Left ventricle myocardium inferior (tissue), 1 donor: Measurements from ENCODE around the gene NFKBIL1. TPM values are rescaled to one million over a fixed set of nuclear protein-coding genes. Genes with fewer than 3 reads are reported as not detected.
A peak's percentile ranks its signal among the peaks of the same experiment; 100 is the strongest.
"Not testable (repeated sequence)": the region's sequence is repeated elsewhere in the genome, so short reads cannot be mapped to it uniquely, and the experiment has no call there.

Experiments
- DNase-seq: peaks from one replicate; pipeline ENCODE4 v3.0.0-alpha.2; 2020
- H3K27ac ChIP-seq: fragments of 200-600 bp; replicated peaks from 2 replicates; pipeline ENCODE4 v1.8.0; 2021
- H3K27me3 ChIP-seq: fragments of 200-600 bp; 2 replicates; pipeline ENCODE4 v1.8.0; 2021; ENCODE audit warnings: low read depth
- H3K36me3 ChIP-seq: fragments of 200-600 bp; 2 replicates; pipeline ENCODE4 v1.8.0; 2021
- H3K4me1 ChIP-seq: fragments of 200-600 bp; 2 replicates; pipeline ENCODE4 v1.8.0; 2021
- H3K4me3 ChIP-seq: fragments of 200-600 bp; 2 replicates; pipeline ENCODE4 v1.8.0; 2021; ENCODE audit warnings: mild to moderate bottlenecking, moderate library complexity
- H3K9me3 ChIP-seq: fragments of 200-600 bp; replicated peaks from 2 replicates; pipeline ENCODE4 v1.8.0; 2021
- intact Hi-C: fragments of 100-400 bp; cut with micrococcal nuclease; formaldehyde crosslinking; loops from one replicate; pipeline ENCODE4 v1.11.0; 2022
- long read RNA-seq: library from polyadenylated mRNA; unstranded; transcript quantifications from one replicate; pipeline ENCODE4 v2.0.0, GENCODE V29; 2021
- total RNA-seq: library from RNA; stranded (reverse); fragmentation: NEBNext Ultra II Directional; extraction: Animal tissue kit (Norgen Biotek cat#: 25700); gene quantifications from one replicate; pipeline ENCODE4 v1.2.1, GENCODE V29; 2021
- TF ChIP-seq, protein P1 (sequence below): fragments of 200-600 bp; IDR thresholded peaks from 2 replicates; pipeline ENCODE4 v1.8.0; 2021; ENCODE audit warnings: antibody characterized with exemption, mild to moderate bottlenecking, borderline replicate concordance
- donor health status: DM: no; HTN: yes; CAD: no; lungs with severe emphysema.

The NFKBIL1 gene, protein sequence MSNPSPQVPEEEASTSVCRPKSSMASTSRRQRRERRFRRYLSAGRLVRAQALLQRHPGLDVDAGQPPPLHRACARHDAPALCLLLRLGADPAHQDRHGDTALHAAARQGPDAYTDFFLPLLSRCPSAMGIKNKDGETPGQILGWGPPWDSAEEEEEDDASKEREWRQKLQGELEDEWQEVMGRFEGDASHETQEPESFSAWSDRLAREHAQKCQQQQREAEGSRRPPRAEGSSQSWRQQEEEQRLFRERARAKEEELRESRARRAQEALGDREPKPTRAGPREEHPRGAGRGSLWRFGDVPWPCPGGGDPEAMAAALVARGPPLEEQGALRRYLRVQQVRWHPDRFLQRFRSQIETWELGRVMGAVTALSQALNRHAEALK
- 11.5 TPM for total RNA-seq
- long read RNA-seq, transcript NFKBIL1-203 (4 exons, 1,478 nt) = major isoform, 17 of 21 reads
- long read RNA-seq, partial matches to known transcripts = 2 of 21 reads
- long read RNA-seq, other reads (novel, unspliced or antisense) = 0 of 21 reads

DNA sequence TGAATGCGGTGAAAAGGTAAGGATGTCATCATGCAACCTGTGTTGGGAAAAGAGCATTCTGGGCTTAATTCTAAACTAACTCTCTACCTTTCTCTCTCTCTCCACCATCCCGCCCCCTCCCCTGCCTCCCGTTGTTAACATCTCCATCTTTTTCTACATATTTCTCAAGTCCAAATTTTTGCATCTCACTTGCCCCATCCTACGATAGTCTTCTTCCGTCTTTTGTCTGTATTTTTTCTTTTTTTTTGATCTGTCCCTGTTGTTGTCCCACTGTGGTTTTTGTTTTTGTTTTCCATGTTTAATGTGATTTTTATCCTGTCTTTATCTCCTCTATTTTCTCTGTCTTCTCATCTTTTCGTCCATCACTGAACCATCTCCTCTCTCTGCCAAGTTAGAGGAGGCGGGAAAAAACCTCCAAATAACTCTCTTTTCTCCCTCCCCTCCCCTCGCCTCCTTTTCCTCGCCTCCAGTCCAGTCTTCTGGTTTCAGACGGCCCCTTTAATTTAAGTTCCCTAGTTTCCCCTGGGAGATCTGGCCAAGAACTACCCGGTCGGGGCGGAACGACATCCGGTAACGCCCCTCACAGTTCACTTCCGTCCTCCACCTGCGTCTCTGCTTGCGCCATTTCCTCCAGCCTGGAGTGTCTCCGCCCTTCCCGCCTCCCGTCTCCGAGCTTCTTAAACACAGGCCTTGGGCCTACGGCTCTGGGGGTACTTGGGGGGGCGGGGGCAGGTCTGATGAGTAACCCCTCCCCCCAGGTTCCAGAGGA lies at the start of gene NFKBIL1:
TSS of gene NFKBIL1 (plus strand) at position 651 of the 769 bp plus-strand sequence. CDS start at position 738, 87 bp downstream.
- no peaks in the 10 kb centered on the region for H3K9me3 ChIP-seq
- peak within 1 kb of the TSS; percentile 70 for H3K4me3 ChIP-seq
- TF ChIP-seq, protein P1, sequence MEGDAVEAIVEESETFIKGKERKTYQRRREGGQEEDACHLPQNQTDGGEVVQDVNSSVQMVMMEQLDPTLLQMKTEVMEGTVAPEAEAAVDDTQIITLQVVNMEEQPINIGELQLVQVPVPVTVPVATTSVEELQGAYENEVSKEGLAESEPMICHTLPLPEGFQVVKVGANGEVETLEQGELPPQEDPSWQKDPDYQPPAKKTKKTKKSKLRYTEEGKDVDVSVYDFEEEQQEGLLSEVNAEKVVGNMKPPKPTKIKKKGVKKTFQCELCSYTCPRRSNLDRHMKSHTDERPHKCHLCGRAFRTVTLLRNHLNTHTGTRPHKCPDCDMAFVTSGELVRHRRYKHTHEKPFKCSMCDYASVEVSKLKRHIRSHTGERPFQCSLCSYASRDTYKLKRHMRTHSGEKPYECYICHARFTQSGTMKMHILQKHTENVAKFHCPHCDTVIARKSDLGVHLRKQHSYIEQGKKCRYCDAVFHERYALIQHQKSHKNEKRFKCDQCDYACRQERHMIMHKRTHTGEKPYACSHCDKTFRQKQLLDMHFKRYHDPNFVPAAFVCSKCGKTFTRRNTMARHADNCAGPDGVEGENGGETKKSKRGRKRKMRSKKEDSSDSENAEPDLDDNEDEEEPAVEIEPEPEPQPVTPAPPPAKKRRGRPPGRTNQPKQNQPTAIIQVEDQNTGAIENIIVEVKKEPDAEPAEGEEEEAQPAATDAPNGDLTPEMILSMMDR = no peak
- intact Hi-C loops = loop anchor here (1.0 kb wide), 1 partner anchor 51 kb away; no protein-coding TSS in a partner anchor
- H3K27ac ChIP-seq = peak within 1 kb of the TSS; percentile 93
- peak; percentile 97 for DNase-seq
- peaks cover 27% of the 10 kb centered on the region for H3K36me3 ChIP-seq
- H3K27me3 ChIP-seq = no peaks in the 10 kb centered on the region
- H3K4me1 ChIP-seq = peaks cover 42% of the 10 kb centered on the region

DNA sequence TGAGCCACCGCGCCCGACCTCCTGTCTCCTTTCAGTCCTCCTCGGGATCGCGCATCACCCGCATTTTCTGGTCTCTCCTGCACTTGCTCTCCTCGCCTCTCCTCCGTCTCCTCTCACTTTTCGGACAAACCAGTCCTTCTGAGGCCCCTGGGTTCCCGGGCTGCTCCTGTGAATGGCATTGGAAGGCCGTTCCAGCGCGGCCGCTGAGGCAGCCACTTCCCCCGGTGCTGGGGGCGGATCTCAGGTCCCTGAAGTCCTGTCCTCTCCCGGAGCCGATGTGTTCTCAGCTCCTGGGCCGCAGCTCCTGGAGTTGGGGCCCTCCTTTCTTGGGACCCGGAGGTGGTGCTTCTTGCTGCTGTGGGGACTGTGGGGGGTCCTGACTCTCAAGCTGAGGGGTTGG lies 48.7 kb upstream of the NFKBIL1 start:
- Histone ChIP-seq H3K27me3 (peaks cover 42% of the 10 kb centered on the region), H3K9me3 (peaks cover 7% of the 10 kb centered on the region), H3K4me3 (peak overlapping the region; percentile 74), H3K27ac (no peak overlapping the region), H3K4me1 (peaks cover 32% of the 10 kb centered on the region), H3K36me3 (no peaks in the 10 kb centered on the region)
- TF ChIP-seq, protein P1 = no peak
- intact Hi-C loops = no loop called here
- no peak for DNase-seq

DNA sequence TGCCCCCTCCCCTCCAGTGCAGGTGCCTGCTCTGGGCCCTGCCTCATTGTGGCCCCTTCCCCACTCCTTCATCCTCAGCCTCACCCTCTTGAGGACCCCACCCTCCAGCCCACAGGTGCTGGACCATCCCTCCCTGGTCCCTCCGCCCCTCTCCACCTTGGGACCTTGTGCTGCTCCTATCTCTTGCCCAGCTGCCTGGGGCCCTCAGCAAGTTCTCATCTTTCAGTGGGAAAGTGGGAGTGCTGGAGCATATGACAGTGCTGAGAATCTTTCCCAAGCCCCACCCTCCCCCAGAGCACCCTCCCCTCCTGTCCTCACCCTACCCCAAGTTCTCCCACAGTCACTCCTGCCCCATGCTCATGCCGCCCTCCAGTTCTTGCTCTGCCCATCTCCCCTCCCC lies 47.8 kb upstream of the NFKBIL1 start:
- H3K9me3 ChIP-seq, intact Hi-C loops, H3K4me3 ChIP-seq, H3K27ac ChIP-seq, DNase-seq, H3K36me3 ChIP-seq: not testable (repeated sequence)
- Histone ChIP-seq H3K4me1 (peaks cover 23% of the 10 kb centered on the region), H3K27me3 (peaks cover 42% of the 10 kb centered on the region)

DNA sequence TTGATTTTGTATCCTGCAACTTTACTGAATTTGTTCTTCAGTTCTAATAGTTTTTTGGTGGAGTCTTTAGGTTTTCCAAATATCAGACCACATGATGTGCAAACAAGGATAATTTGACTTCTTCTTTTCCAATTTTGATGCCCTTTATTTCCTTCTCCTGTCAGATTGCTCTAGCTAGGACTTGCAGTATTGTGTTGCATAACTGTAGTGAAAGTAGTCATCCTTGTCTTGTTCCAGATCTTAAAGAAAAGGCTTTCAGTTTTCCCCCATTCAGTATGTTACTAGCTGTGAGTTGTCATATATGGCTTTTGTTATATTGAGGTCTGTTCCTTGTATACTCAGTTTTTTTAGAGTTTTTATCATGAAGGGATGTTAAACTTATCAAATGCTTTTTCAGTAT lies 44.8 kb upstream of the NFKBIL1 start:
- peaks cover 48% of the 10 kb centered on the region for H3K27me3 ChIP-seq
- TF ChIP-seq, protein P1 = no peak

DNA sequence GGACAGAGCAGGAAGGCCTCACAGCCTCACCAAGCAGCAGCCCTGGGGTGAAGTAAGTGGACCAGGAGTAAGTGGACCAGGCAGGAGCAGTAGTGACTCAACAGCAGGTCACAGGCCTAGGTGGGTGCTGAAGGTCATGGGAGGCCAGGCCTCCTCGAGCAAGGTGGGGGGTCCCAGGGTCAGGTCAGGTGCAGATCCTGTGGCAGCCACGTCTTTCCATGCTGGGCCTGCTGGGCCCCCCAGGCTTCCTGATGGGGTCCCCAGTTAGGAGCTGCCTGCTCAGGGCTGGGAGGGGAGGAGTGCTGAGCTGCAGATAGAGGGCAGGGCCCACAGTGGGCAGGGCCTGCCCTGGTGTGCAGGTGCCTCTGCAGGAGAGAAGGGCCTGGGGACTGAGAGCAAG lies 38.4 kb upstream of the NFKBIL1 start:
- DNase-seq, H3K4me1 ChIP-seq, H3K36me3 ChIP-seq, H3K9me3 ChIP-seq, H3K27me3 ChIP-seq, intact Hi-C loops, H3K27ac ChIP-seq, H3K4me3 ChIP-seq: not testable (repeated sequence)

More for the DNA sequence above, 44.8 kb upstream of the NFKBIL1 start:
- Histone ChIP-seq H3K4me3 (no peak overlapping the region), H3K9me3 (peaks cover 7% of the 10 kb centered on the region), H3K36me3 (peaks cover 3% of the 10 kb centered on the region), H3K4me1 (peaks cover 13% of the 10 kb centered on the region), H3K27ac (no peak overlapping the region)
- no peak for DNase-seq
- intact Hi-C loops = no loop called here

DNA sequence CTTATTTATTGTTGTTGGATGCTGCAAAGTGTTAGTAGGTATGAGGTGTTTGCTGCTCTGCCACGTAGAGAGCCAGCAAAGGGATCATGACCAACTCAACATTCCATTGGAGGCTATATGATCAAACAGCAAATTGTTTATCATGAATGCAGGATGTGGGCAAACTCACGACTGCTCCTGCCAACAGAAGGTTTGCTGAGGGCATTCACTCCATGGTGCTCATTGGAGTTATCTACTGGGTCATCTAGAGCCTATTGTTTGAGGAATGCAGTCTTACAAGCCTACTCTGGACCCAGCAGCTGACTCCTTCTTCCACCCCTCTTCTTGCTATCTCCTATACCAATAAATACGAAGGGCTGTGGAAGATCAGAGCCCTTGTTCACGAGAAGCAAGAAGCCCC lies 37.4 kb upstream of the NFKBIL1 start:
- Histone ChIP-seq H3K4me3 (no peak overlapping the region), H3K27me3 (peaks cover 6% of the 10 kb centered on the region), H3K36me3 (peaks cover 7% of the 10 kb centered on the region), H3K4me1 (no peaks in the 10 kb centered on the region), H3K9me3 (no peaks in the 10 kb centered on the region), H3K27ac (no peak overlapping the region)
- intact Hi-C loops = no loop called here
- TF ChIP-seq, protein P1 = no peak
- no peak for DNase-seq
